NAMALWA (cell line): Measurements from ENCODE around the gene SMC1B.
A peak's percentile ranks its signal among the peaks of the same experiment; 100 is the strongest.

Experiments
- DNase-seq: peaks from one replicate; pipeline ENCODE4 v3.0.0-alpha.2; 2015; ENCODE audit warnings: low spot score

Gene SMC1B

GRCh38 chr22:45318558-45319323 lies 94.7 kb downstream of the SMC1B start:
- DNase-seq = no peak

- peak; percentile 79 for DNase-seq
Observed at GRCh38 chr22:45318168-45318557, 95.2 kb downstream of the SMC1B start.

- no peak for DNase-seq
Observed at GRCh38 chr22:45317551-45318167, 95.7 kb downstream of the SMC1B start.

DNA sequence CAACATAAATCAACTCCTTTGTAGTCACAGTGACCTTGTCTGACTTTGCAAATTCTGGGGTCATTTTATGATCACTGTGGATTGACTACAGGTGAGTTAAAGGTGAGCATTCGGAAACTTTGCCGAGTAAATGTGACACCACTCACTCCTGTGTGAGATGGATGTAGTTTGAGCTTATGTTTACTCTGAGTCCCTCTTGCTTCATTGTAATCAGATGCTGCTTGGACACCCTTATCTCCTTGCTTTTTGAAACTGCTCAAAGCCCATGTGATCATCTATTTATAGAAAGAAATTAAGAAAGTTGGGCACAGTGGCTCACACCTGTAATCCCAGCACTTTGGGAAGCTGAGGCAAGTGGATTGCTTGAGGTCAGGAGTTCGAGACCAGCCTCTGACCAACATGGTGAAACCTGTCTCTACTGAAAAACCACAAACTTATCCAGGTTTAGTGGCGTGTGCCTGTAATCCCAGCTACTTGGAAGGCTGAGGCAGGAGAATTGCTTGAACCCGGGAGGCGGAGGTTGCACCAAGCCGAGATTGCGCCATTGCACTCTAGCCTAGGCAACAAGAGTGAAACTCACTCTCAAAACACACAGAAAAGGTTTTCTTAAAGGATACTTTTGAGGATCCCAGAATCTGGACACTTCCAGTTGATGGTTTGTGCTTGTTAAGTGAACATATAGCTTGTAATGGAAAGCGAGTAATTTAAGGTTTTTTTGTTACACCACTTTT lies 96.4 kb downstream of the SMC1B start:
- no peak for DNase-seq

- DNase-seq = no peak
Observed at GRCh38 chr22:45314786-45315185, 98.6 kb downstream of the SMC1B start.

DNA sequence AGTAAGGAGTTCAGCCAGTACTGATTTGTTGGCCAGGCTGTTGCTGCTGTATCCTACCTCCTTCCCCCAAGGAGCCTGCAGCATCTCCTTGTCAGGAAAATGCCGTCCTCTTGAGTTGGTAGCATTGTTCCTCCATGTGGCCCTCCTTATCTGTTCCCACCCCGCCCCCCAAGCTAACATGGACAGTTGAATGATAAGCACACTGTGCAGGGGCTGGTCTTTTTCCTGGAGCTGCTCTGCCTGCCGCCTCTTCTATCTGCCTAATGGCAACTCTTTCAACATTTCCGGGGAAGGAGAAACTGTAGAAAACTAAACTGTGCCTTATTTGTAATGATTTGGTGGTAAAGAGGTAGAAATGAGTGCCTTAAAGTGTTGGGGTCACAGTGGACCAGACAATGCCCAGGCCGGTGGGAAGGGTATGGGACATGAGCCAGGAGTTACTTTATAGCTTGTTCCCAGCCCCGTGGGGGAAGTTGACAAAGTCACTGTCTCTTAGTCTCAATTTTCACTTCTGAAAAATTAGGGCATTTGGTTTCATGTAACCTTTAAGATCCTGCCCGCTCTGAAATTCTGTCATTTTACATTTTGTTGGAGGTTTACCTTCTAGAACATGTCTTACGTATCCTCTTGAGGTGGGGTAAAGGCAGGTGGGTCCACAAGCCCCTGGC lies 99.2 kb downstream of the SMC1B start:
- no peak for DNase-seq

DNA sequence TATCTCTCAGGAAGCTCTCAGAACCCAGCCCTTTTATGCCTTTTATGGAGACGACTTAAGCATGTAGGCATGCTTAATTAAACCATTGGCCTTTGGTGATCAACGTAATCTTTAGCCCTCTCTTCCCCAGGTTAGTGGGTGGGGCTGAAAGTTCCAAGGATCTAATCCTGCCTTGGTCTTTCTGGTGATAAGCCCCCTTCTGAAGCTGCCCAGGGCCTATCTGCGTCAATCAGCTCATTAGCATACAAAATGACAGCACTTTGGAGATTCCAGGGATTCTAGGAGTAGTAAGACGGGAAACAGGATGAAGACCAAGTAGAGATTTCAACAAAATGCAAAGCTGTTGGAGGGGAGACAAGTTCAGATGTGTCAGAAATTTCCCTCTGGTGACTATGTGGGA lies 100.5 kb downstream of the SMC1B start:
- no peak for DNase-seq

- DNase-seq = no peak
Observed at GRCh38 chr22:45312415-45312814, 101.0 kb downstream of the SMC1B start.

DNA sequence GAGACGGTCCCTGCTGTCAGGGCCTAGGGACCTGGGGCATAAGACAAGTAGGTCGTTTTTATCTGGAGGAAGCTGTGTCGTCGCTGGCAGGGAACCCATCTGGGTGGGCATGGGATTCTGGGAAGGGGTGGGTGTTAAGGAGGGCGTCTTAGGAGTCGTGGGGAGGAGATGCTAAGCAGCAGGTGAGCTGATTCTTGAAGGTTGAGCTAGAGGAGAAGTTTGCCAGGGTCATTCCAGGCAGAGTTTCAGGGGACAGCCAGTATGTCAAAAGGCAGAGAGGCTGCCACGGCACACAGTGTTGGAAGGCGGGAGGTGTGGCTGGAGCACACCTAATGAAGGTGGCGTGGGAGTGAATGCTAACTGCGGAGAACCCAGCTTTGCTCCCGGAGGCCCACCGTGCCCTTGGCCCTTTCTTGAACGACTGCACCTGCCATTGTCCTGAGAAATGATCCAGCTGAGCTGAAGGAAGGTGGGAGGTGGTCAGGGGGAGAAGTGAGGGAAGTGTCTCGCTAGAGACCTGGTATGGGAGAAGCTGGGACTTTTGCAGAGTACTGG lies 102.3 kb downstream of the SMC1B start:
- no peak for DNase-seq

GRCh38 chr22:45310331-45310976 lies 102.9 kb downstream of the SMC1B start:
- peak; percentile 33 for DNase-seq

DNA sequence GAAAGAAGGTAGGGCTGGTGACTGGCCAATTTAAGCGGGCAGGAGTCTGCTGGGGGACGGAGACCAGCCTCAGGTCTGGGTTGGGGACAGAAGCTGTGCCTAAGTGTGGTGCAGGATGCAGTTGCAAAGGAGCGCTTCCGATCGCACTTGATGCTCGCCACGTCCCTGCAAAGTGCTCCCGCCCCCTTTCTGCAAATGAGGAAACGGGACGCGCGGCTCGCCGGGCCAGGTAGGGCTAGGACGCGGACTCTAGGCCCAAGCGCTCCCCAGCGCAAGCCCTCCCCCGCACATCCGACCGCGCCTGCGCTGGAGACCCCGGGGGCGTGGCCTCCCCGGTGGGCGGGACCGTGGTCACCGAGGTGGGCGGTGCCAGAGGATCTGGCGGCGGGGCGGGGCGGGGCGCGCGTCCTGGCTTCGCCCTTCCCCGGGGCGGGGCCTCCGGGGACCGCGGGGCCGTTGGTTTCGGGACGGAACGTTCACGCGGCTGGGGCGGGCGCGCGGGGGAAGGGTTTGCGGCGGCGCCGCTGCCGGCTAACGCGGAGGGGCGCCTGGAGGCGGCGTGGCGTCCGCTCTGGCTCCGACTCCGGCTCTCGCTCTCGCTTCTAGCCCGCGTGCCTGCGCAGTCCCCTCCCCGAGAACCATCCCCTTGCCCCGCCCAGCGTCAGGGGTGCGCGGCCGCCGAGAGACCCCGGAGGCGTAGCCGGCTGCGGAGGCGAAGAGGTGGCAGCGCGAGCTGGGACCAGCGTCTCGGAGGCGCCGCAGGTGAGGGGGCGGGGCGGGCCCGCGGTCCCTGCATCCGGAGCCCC lies 103.8 kb downstream of the SMC1B start, which contains the start of gene FAM118A:
Gene FAM118A (plus strand): TSS at position 513 of the 806 bp plus-strand sequence. CDS start 12,446 bp downstream, outside the sequence.
- DNase-seq = peak; percentile 93

- no peak for DNase-seq
Observed at GRCh38 chr22:45308957-45309421, 104.4 kb downstream of the SMC1B start.

DNA sequence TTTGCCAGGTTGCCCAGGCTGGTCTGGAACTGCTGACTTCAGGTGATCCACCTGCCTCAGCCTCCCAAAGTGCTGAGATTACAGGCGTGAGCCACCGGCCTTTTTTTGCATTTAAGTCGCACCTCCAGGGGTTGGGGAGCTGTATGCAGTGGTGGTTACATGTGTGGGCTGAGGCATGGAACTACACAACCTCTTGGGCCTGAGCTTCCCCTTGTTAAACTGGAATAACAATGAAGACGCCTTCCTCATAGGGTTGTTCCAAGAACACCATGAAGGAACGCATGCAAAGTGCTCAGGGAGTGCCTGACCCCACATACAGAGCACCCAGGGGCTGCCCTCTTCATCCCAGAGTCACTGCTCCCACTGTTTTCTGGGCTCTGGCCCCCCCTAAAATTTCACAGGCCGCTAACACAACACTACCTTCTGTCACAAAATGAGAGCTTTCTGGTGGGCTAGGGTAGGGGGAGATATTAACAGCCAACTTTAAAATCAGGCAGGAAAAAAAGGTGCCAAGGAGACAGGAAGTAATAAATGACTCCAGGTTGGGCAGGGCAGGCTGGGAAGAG lies 104.9 kb downstream of the SMC1B start:
- DNase-seq = no peak

DNA sequence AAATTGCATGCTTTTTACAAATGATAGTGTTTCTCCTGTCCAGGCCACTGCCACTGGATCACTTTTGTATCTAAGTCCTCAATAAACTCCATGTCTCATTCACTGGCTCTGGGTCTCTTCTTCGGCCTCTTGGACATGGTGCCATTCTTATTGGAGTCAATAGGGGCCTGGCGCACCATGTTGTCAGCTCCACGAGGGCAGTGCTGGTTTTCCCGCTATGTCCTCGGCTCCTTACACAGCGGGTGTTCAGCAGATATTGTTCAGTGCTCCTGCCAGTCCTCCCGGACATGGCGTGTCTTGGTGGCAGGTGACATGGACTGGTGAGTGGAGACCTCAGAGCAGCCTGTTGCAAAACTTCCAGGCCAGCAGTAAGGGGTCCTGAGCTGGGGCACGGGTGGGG lies 107.3 kb downstream of the SMC1B start:
- DNase-seq = no peak

DNA sequence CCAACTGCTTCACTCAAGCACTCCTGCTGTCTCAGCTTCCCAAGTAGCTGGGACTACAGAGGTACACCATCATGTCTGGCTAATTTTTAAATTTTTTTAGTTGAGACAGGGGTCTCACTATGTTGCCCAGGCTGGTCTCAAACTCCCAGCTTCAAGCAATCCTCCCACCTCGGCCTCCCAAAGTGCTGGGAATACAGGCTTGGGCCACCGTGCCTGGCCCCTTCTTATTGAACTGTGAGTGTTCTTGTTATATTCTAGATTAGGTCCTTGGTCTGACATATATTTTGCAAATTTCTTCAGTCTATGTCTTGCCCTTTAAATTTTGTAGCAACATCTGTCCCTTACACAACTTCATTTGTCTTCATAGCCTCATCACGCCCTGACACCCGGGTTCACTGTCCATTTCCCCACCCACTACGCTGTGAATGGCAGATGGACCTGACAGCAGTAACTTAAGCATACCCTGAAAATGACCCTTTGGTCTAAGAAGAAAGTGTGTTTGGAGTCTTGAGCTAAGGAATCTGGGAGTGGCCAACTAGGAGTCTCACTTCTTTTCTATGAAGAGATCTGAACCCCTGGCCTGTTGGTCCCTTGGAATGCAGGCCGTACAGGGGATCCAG lies 107.8 kb downstream of the SMC1B start:
- no peak for DNase-seq

DNA sequence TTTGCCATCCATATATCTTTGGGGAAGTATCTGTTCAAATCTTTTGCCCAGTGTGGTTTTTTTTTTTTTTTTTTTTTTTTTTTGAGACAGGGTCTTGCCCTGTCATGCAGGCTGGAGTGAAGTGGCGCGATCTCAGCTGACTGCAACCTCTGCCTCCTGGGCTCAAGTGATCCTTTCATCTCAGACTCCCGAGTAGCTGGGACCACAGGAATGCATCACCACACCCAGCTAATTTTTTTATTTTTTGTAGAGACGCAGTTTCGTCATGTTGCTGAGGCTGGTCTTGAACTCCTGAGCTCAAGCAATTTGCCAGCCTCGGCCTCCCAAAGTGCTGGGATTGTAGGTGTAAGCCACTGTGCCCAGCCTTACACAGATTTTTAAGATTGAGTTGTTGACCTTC lies 108.4 kb downstream of the SMC1B start:
- no peak for DNase-seq

DNA sequence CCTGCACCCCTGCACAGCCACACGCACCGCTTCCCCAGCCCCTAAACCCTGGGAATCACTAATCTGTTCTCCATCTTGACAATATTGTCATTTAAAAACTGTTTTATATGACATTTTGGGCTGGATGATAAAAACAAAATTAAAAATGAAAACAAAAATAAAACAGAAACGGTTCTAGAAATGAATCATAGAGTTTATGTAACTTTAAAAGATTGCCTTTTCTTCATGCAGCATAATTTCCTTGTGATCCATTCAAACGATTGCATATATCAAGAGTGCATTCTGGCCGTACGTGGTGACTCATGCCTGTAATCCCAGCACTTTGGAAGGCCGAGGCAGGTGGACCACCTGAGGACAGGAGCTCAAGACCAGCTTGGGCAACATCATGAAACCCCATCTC lies 110.2 kb downstream of the SMC1B start:
- no peak for DNase-seq

- no peak for DNase-seq
Observed at GRCh38 chr22:45302751-45303150, 110.6 kb downstream of the SMC1B start.

- DNase-seq = no peak
Observed at GRCh38 chr22:45298934-45299505, 114.4 kb downstream of the SMC1B start.
